Mesendoderm (in vitro differentiated cells): ENCODE data around the gene FRMD4A.
A peak's percentile ranks its signal among the peaks of the same experiment; 100 is the strongest.

Experiments
- DNase-seq: peaks from one replicate; pipeline ENCODE4 v3.0.0; 2013
- H2AK5ac ChIP-seq: 2 replicates; pipeline ENCODE4 v1.6.1; 2013; ENCODE audit warnings: low read length, inconsistent platforms
- H2BK120ac ChIP-seq: 2 replicates; pipeline ENCODE4 v1.6.1; 2013; ENCODE audit warnings: low read depth, mild to moderate bottlenecking, low read length, moderate library complexity, mixed read lengths
- H2BK15ac ChIP-seq: replicated peaks from 2 replicates; pipeline ENCODE4 v1.6.1; 2013; ENCODE audit warnings: low read depth, mild to moderate bottlenecking, moderate library complexity
- H2BK5ac ChIP-seq: 2 replicates; pipeline ENCODE4 v1.6.1; 2013; ENCODE audit warnings: low read length, inconsistent platforms
- H3K18ac ChIP-seq: 2 replicates; pipeline ENCODE4 v1.6.1; 2013; ENCODE audit warnings: mild to moderate bottlenecking, low read length, mixed read lengths
- H3K23ac ChIP-seq: one replicate; pipeline ENCODE4 v1.6.1; 2013; ENCODE audit warnings: low read length
- H3K27ac ChIP-seq: 2 replicates; pipeline ENCODE4 v1.5.1; 2013; ENCODE audit warnings: low read depth, mild to moderate bottlenecking, inconsistent platforms, low read length, moderate library complexity
- H3K27me3 ChIP-seq: 2 replicates; pipeline ENCODE4 v1.6.1; 2013; ENCODE audit warnings: low read length, control low read depth, mild to moderate bottlenecking, inconsistent platforms; ENCODE audit not compliant: insufficient read depth, poor library complexity
- H3K36me3 ChIP-seq: 2 replicates; pipeline ENCODE4 v1.6.1; 2013; ENCODE audit warnings: low read length, inconsistent platforms; ENCODE audit not compliant: control insufficient read depth, insufficient read depth
- H3K4ac ChIP-seq: one replicate; pipeline ENCODE4 v1.6.1; 2013; ENCODE audit warnings: low read depth, mild to moderate bottlenecking, low read length, moderate library complexity
- H3K4me1 ChIP-seq: 2 replicates; pipeline ENCODE4 v1.6.1; 2013; ENCODE audit warnings: low read depth, low read length, inconsistent platforms; ENCODE audit not compliant: control insufficient read depth
- H3K4me2 ChIP-seq: 2 replicates; pipeline ENCODE4 v1.6.1; 2013; ENCODE audit warnings: low read length
- H3K4me3 ChIP-seq: 2 replicates; pipeline ENCODE4 v1.5.1; 2013; ENCODE audit warnings: mild to moderate bottlenecking, low read length
- H3K56ac ChIP-seq: one replicate; pipeline ENCODE4 v1.6.1; 2013; ENCODE audit warnings: low read length
- H3K79me1 ChIP-seq: 2 replicates; pipeline ENCODE4 v1.6.1; 2013; ENCODE audit warnings: low read length, inconsistent platforms
- H3K79me2 ChIP-seq: 2 replicates; pipeline ENCODE4 v1.6.1; 2013; ENCODE audit warnings: mild to moderate bottlenecking, low read length; ENCODE audit not compliant: control insufficient read depth, insufficient read depth
- H3K9ac ChIP-seq: 2 replicates; pipeline ENCODE4 v1.6.1; 2013; ENCODE audit warnings: low read length, inconsistent platforms
- H4K5ac ChIP-seq: one replicate; pipeline ENCODE4 v1.6.1; 2013; ENCODE audit warnings: low read length
- H4K8ac ChIP-seq: one replicate; pipeline ENCODE4 v1.6.1; 2013; ENCODE audit warnings: low read depth, mild to moderate bottlenecking, control low read depth, low read length, moderate library complexity
- WGBS: extraction: QIAGEN DNeasy Blood & Tissue Kit; methylation state at CpG from one replicate; pipeline ENCODE4 v1.1.7; 2013; ENCODE audit warnings: low lambda C conversion rate, missing lambda C conversion rate; ENCODE audit not compliant: insufficient coverage; ENCODE audit errors: extremely low coverage; 5-methylcytosine and 5-hydroxymethylcytosine counted together

The FRMD4A gene

GRCh38 chr10:14190702-14191101 is 140.0 kb downstream of the FRMD4A start:
- no peak overlapping the region for H3K4me2 ChIP-seq
- no peak overlapping the region for H3K23ac ChIP-seq
- peak; percentile 53 for DNase-seq
- H3K56ac ChIP-seq, result no peak overlapping the region
- no peaks in the 10 kb centered on the region for H3K27me3 ChIP-seq
- peaks cover 1% of the 10 kb centered on the region for H3K4me1 ChIP-seq
- no peaks in the 10 kb centered on the region for H3K36me3 ChIP-seq
- WGBS, result no CpG with 5 or more reads among the region's 4 CpGs
- H3K79me2 ChIP-seq, result no peaks in the 10 kb centered on the region
- no peak overlapping the region for H2BK120ac ChIP-seq
- H2AK5ac ChIP-seq, result no peak overlapping the region
- H3K18ac ChIP-seq, result no peak overlapping the region
- no peak overlapping the region for H3K27ac ChIP-seq
- H2BK5ac ChIP-seq, result no peak overlapping the region
- H3K9ac ChIP-seq, result no peak overlapping the region
- no peak overlapping the region for H4K5ac ChIP-seq
- no peak overlapping the region for H2BK15ac ChIP-seq
- H3K4me3 ChIP-seq, result no peak overlapping the region
- no peak overlapping the region for H3K4ac ChIP-seq
- no peak overlapping the region for H4K8ac ChIP-seq
- no peaks in the 10 kb centered on the region for H3K79me1 ChIP-seq

DNA sequence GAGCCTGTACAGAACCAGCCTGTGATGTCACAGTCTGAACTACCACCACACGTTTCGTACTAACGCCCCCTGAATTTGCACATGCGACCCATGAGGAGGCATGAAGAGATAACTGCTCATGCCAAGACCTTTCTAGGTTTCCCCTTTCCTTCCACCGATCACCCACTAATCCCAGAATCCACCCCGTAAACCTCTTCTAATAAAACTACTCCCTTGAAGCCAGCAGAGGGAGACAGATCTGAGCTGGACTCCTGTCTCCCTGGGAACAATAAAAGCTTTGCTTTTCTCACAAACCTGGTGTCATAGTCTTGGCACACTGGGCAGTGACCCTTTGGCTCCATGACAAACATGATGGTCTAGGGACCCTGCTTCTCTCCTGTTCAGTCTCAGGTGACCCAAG is 144.5 kb downstream of the FRMD4A start:
- Histone ChIP-seq H2AK5ac (no peak overlapping the region), H4K5ac (no peak overlapping the region), H4K8ac (no peak overlapping the region), H2BK120ac (no peak overlapping the region), H3K4me3 (no peak overlapping the region), H3K36me3 (no peaks in the 10 kb centered on the region), H2BK5ac (no peak overlapping the region), H3K56ac (no peak overlapping the region), H3K27me3 (no peaks in the 10 kb centered on the region), H3K4me1 (no peaks in the 10 kb centered on the region), H3K27ac (no peak overlapping the region), H3K4ac (no peak overlapping the region), H3K4me2 (no peak overlapping the region), H3K9ac (no peak overlapping the region), H3K79me2 (no peaks in the 10 kb centered on the region), H2BK15ac (no peak overlapping the region), H3K79me1 (no peaks in the 10 kb centered on the region), H3K18ac (no peak overlapping the region), H3K23ac (no peak overlapping the region)
- WGBS, result no CpG with 5 or more reads among the region's 6 CpGs
- DNase-seq, result peak; percentile 79

DNA sequence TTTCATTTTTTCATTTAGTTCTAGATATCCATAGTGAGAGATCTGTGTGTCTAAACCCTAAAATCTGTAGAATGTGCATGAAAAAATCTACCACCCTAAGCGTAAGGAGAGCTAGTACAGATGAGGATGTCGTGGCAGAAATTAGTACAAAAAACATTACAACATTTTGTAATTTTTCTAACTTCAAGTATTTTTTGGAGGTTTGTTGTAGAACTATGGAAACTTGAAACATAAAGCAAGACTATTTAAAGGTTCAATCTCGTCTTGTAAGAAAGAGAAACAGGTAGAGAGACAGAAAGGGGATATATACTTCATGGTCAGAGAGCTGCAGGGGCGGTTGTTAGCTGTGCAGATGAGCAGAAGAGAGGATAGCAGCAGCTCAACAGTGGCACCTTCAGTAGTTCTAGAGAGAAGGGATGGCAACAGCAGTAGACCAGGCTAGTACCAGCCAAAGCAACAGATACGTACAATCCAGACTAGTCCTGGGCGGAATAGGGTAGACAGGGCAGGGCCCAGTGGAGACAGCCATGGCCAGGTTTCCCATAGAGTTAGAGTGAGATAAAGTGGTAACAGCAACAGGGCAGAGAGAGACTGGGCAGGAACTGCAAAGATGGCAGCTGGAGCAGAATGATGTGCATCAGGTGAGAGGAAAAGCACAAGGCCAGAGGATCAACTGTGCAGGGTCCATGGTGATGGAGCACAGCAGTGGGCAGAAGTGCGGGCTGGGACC is 145.2 kb downstream of the FRMD4A start:
- no peak overlapping the region for H3K4me2 ChIP-seq
- H3K23ac ChIP-seq, result no peak overlapping the region
- H3K79me1 ChIP-seq, result no peaks in the 10 kb centered on the region
- H3K27ac ChIP-seq, result no peak overlapping the region
- H2BK5ac ChIP-seq, result no peak overlapping the region
- peak; percentile 99 for DNase-seq
- H2AK5ac ChIP-seq, result no peak overlapping the region
- no peak overlapping the region for H3K18ac ChIP-seq
- H3K9ac ChIP-seq, result no peak overlapping the region
- no peak overlapping the region for H3K56ac ChIP-seq
- WGBS, result no CpG with 5 or more reads among the region's 7 CpGs
- no peaks in the 10 kb centered on the region for H3K79me2 ChIP-seq
- H3K4me3 ChIP-seq, result no peak overlapping the region
- no peak overlapping the region for H2BK15ac ChIP-seq
- no peak overlapping the region for H4K8ac ChIP-seq
- no peaks in the 10 kb centered on the region for H3K4me1 ChIP-seq
- H3K4ac ChIP-seq, result no peak overlapping the region
- no peak overlapping the region for H2BK120ac ChIP-seq
- no peaks in the 10 kb centered on the region for H3K36me3 ChIP-seq
- H4K5ac ChIP-seq, result no peak overlapping the region
- no peaks in the 10 kb centered on the region for H3K27me3 ChIP-seq

- no CpG with 5 or more reads among the region's 11 CpGs for WGBS
- Histone ChIP-seq H3K4me3 (no peak overlapping the region), H2BK15ac (no peak overlapping the region), H3K23ac (no peak overlapping the region), H3K18ac (peak overlapping the region; percentile 93), H2AK5ac (no peak overlapping the region), H3K27ac (no peak overlapping the region), H3K36me3 (no peaks in the 10 kb centered on the region), H2BK120ac (no peak overlapping the region), H4K5ac (no peak overlapping the region), H3K27me3 (no peaks in the 10 kb centered on the region), H3K4ac (no peak overlapping the region), H3K56ac (peak overlapping the region; percentile 6), H3K4me2 (no peak overlapping the region), H2BK5ac (no peak overlapping the region), H3K9ac (no peak overlapping the region), H3K79me2 (no peaks in the 10 kb centered on the region), H3K79me1 (no peaks in the 10 kb centered on the region), H4K8ac (no peak overlapping the region), H3K4me1 (no peaks in the 10 kb centered on the region)
- DNase-seq, result peak; percentile 79
These were observed 145.8 kb downstream of the FRMD4A start for GRCh38 chr10:14184841-14185315.

GRCh38 chr10:14182781-14183180 is 147.9 kb downstream of the FRMD4A start:
- no peak overlapping the region for H2BK15ac ChIP-seq
- no peak overlapping the region for H3K9ac ChIP-seq
- no CpG with 5 or more reads among the region's 4 CpGs for WGBS
- no peaks in the 10 kb centered on the region for H3K79me1 ChIP-seq
- no peak overlapping the region for H4K8ac ChIP-seq
- H3K27ac ChIP-seq, result no peak overlapping the region
- H2BK120ac ChIP-seq, result no peak overlapping the region
- H3K4me2 ChIP-seq, result no peak overlapping the region
- H3K79me2 ChIP-seq, result no peaks in the 10 kb centered on the region
- no peak overlapping the region for H3K4me3 ChIP-seq
- H3K56ac ChIP-seq, result no peak overlapping the region
- H2AK5ac ChIP-seq, result no peak overlapping the region
- H3K18ac ChIP-seq, result peak overlapping the region; percentile 66
- no peak overlapping the region for H3K23ac ChIP-seq
- no peaks in the 10 kb centered on the region for H3K27me3 ChIP-seq
- no peak overlapping the region for H4K5ac ChIP-seq
- no peak overlapping the region for H3K4ac ChIP-seq
- H2BK5ac ChIP-seq, result no peak overlapping the region
- H3K4me1 ChIP-seq, result no peaks in the 10 kb centered on the region
- no peak for DNase-seq
- H3K36me3 ChIP-seq, result no peaks in the 10 kb centered on the region

DNA sequence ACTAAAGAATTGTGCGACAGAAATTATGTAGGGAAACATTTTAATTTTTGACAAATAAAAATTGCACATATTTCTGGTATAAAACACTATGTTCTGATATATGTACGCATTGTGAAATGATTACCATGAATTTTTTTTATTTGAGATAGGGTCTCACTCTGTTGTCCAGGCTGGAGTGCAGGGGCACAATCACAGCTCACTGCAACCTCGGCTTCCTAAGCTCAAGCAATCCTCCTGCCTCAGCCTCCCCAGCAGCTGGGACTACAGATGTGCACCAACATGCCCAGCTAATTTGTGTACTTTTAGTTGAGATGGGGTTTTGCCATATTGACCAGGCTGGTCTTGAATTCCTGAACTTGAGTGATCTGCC is 149.2 kb downstream of the FRMD4A start:
- DNase-seq, result no peak
- Histone ChIP-seq H3K18ac (no peak overlapping the region), H3K9ac (no peak overlapping the region), H3K4me2 (no peak overlapping the region), H4K8ac (no peak overlapping the region), H3K27me3 (no peaks in the 10 kb centered on the region), H2BK15ac (no peak overlapping the region), H3K4me3 (no peak overlapping the region), H4K5ac (no peak overlapping the region), H3K4ac (no peak overlapping the region), H3K56ac (no peak overlapping the region), H3K79me1 (no peaks in the 10 kb centered on the region), H2BK120ac (peak overlapping the region; percentile 23), H3K23ac (no peak overlapping the region), H2BK5ac (no peak overlapping the region), H3K36me3 (no peaks in the 10 kb centered on the region), H2AK5ac (no peak overlapping the region), H3K27ac (no peak overlapping the region), H3K79me2 (no peaks in the 10 kb centered on the region), H3K4me1 (no peaks in the 10 kb centered on the region)
- no CpG with 5 or more reads among the region's 3 CpGs for WGBS
